Choroid plexus epithelial cell (primary cell): ENCODE results near the gene BAX.

Source experiments
- DNase-seq: peaks from one replicate; pipeline ENCODE4 v3.0.0-alpha.2; 2010; ENCODE audit warnings: low read depth
- H3K4me3 ChIP-seq: 2 replicates; pipeline ENCODE4 v1.5.1; 2011; ENCODE audit warnings: low read depth, mild to moderate bottlenecking, control low read depth, low read length, moderate library complexity
- TF ChIP-seq, protein P1 (sequence below): conservative IDR thresholded peaks from 2 replicates; pipeline ENCODE4 v1.5.1; 2011; ENCODE audit warnings: low read depth, mild to moderate bottlenecking, control low read depth, inconsistent platforms, low read length, moderate library complexity

The BAX gene

GRCh38 chr19:48970923-48971395, 16.3 kb downstream of the BAX start:
- peak; percentile 88 for DNase-seq
- TF ChIP-seq, protein P1, sequence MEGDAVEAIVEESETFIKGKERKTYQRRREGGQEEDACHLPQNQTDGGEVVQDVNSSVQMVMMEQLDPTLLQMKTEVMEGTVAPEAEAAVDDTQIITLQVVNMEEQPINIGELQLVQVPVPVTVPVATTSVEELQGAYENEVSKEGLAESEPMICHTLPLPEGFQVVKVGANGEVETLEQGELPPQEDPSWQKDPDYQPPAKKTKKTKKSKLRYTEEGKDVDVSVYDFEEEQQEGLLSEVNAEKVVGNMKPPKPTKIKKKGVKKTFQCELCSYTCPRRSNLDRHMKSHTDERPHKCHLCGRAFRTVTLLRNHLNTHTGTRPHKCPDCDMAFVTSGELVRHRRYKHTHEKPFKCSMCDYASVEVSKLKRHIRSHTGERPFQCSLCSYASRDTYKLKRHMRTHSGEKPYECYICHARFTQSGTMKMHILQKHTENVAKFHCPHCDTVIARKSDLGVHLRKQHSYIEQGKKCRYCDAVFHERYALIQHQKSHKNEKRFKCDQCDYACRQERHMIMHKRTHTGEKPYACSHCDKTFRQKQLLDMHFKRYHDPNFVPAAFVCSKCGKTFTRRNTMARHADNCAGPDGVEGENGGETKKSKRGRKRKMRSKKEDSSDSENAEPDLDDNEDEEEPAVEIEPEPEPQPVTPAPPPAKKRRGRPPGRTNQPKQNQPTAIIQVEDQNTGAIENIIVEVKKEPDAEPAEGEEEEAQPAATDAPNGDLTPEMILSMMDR, result peak; percentile 96
- no peak overlapping the region for H3K4me3 ChIP-seq

DNA sequence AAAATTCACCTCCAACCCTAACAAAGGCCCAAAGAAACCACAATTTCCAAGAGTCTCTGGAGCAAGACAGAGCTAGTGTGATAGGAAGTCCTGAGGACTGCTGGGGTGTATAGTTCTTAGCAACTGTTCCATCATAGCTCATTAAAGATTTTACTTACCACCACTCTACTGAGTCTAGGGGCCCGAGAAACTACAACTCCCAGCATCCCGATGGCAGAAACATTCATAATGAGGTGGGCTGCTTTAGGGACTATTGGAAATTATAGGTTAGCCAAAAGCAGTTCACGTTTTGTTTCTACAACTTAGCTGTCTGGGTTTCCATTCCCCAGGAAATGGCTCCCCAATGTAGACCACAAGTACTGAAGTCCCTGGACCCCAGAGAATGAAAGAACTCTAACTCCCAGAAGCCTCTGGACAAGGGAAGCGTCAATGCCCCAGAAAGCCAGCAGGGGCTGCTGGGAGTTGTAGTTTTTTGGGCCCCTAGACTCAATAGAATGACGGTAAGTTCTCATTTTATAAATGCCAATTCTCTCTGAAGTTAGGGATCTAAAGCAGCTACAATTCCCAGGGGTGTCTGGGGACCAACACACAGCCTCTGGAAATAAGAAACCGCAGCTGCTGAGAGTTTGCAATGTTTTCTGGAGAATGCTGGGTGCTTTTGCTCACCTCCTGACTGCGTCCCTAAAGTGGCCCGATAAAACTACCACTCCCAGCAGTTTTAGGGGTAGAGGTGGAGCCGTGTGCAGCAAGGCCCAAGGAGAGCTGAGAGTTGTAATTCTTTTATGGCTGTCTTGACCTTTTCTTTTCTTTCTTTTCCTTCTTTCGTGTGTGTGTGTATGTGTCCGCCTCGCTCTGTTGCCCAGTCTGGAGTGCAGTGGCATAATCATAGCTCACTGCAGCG, 21.5 kb downstream of the BAX start:
- H3K4me3 ChIP-seq, result no peak overlapping the region
- TF ChIP-seq, protein P1, result peak; percentile 29
- DNase-seq, result peak; percentile 40

GRCh38 chr19:48977061-48977460, 22.4 kb downstream of the BAX start:
- no peak overlapping the region for H3K4me3 ChIP-seq
- TF ChIP-seq, protein P1, result no peak
- DNase-seq, result no peak

DNA sequence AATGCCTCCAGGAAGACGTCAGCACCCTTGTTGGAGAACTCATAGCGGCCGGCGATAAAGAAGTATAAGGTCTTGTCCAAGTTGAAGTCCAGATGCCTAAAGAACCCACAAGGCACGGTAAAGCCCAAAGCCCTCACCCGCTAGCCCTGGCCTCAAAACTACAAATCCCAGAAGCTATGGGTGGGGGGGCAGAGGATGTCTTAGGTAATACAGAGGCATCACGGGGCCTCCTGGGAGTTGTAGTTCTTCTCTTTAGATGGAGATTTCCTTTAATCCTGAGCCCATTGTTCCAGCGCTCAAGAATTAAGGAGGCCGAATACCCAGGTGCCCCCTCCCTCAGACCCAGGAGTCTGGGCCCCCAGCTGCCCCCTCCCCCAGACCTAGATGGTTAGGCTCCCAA, 27.6 kb downstream of the BAX start:
- no peak for DNase-seq
- TF ChIP-seq, protein P1, result no peak
- no peak overlapping the region for H3K4me3 ChIP-seq

DNA sequence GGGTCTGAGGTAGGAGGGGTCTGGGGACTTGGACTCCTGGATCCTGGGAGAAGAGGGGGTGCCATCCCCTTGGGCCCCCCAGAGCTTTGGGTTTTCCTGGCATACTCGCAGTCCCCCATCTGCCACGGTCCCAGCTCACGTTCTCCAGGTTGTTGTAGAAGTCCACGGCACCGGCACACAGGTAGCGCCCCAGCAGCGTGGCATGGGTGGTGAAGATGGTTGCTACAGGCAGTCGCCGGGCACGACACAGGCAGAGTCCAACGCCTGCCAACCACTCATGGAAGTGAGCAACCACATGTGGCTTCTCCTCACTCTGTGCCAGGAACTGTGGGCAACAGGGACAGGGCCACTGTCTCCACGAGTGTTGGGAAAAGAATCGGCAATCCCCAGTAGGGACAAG, 31.0 kb downstream of the BAX start:
- no peak overlapping the region for H3K4me3 ChIP-seq
- DNase-seq, result no peak
- TF ChIP-seq, protein P1, result no peak

DNA sequence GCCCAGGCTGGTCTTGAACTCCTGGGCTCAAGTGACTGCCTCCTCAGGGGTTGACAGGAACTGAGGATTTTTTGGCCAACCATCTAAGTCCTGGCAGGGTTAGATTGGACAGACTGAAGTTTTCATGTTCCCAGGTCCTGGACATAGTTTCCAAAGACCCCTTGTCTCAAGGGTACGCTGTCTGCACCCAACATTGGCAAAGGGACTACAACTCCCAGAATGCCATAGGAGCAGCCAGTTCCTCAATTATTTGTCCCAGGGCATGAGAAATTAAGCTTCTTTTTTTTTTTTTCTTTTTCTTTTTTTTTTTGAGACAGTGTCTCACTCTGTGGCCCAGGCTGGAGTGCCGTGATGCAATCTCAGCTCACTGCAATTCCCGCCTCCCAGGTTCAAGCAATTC, 31.5 kb downstream of the BAX start:
- TF ChIP-seq, protein P1, result no peak
- no peak overlapping the region for H3K4me3 ChIP-seq
- no peak for DNase-seq

DNA sequence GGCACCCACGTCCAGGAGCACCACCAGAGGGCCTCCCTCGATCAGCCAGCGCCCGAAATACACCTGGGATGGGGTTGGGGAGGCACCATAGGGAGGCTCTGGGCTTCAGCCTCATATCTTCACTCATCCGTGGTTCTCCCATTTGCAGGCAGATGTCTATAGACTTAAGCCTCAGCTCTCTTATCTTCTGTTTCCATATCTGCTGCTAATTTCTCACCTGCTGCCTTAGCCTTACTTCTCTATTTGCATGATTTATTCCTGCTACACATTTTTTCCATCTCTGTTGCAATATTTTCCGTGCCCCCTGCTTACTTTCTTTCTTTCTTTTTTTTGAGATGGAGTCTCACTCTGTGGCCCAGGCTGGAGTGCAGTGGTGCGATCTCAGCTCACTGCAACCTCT, 32.6 kb downstream of the BAX start:
- TF ChIP-seq, protein P1, result no peak
- no peak for DNase-seq
- no peak overlapping the region for H3K4me3 ChIP-seq
